Smooth muscle cell (in vitro differentiated cells): ENCODE data around the gene SDK1. TPM values are rescaled to one million over a fixed set of nuclear protein-coding genes. Genes with fewer than 3 reads are reported as not detected.

Experiments
- DNase-seq: peaks from one replicate; lab custom pipeline; 2025; ENCODE audit not compliant: unreplicated experiment; lab: John Stamatoyannopoulos, UW
- H2AFZ ChIP-seq: fragments of 200-600 bp; sonication (generic); 2 replicates; pipeline ENCODE4 v1.6.0; 2016; ENCODE audit warnings: antibody characterized with exemption, low read depth, mild to moderate bottlenecking
- H3F3A ChIP-seq: fragments of 200-600 bp; sonication (generic); 2 replicates; pipeline ENCODE4 v1.6.0; 2017; ENCODE audit warnings: antibody characterized with exemption, low read depth
- H3K27ac ChIP-seq: fragments of 200-600 bp; sonication (generic); 2 replicates; pipeline ENCODE4 v1.5.1; 2016; ENCODE audit warnings: low read depth, mild to moderate bottlenecking
- H3K27me3 ChIP-seq: fragments of 200-600 bp; sonication (generic); 2 replicates; pipeline ENCODE4 v1.6.1; 2016; ENCODE audit warnings: low read depth, mild to moderate bottlenecking
- H3K36me3 ChIP-seq: fragments of 200-600 bp; sonication (generic); 2 replicates; pipeline ENCODE4 v1.5.1; 2016; ENCODE audit warnings: low read depth
- H3K4me1 ChIP-seq: fragments of 200-600 bp; sonication (generic); 2 replicates; pipeline ENCODE4 v1.5.1; 2016; ENCODE audit warnings: low read depth
- H3K4me2 ChIP-seq: fragments of 200-600 bp; sonication (generic); 2 replicates; pipeline ENCODE4 v1.6.0; 2016; ENCODE audit warnings: mild to moderate bottlenecking
- H3K4me3 ChIP-seq: fragments of 200-600 bp; sonication (generic); 2 replicates; pipeline ENCODE4 v1.5.1; 2016; ENCODE audit warnings: mild to moderate bottlenecking
- H3K79me2 ChIP-seq: fragments of 200-600 bp; sonication (generic); 2 replicates; pipeline ENCODE4 v1.6.0; 2016; ENCODE audit warnings: low read depth, mild to moderate bottlenecking
- H3K9ac ChIP-seq: fragments of 200-600 bp; sonication (generic); 2 replicates; pipeline ENCODE4 v1.6.0; 2016; ENCODE audit warnings: low read depth
- H3K9me3 ChIP-seq: fragments of 200-600 bp; sonication (generic); replicated peaks from 2 replicates; pipeline ENCODE4 v1.5.1; 2016; ENCODE audit warnings: low read depth
- H4K20me1 ChIP-seq: fragments of 200-600 bp; sonication (generic); 2 replicates; pipeline ENCODE4 v1.6.0; 2016; ENCODE audit warnings: low read depth
- CTCF ChIP-seq: fragments of 200-600 bp; sonication (generic); IDR thresholded peaks from 2 replicates; pipeline ENCODE4 v1.5.1; 2017; ENCODE audit warnings: borderline replicate concordance, mild to moderate bottlenecking, antibody characterized with exemption; ENCODE audit not compliant: insufficient read depth, poor library complexity, severe bottlenecking
- WGBS: methylation state at CpG from one replicate; pipeline ENCODE4 v1.1.7; 2016; ENCODE audit warnings: low lambda C conversion rate; 5-methylcytosine and 5-hydroxymethylcytosine counted together
- polyA plus RNA-seq: library from polyadenylated mRNA; unstranded; fragments of >200 nt; fragmentation: Nextera tagmentation; extraction: Ambion mirVana; gene quantifications from 2 replicates; pipeline ENCODE4 v1.2.1, GENCODE V29; 2016
- total RNA-seq: library from RNA; depleted of rRNA; stranded (reverse); fragments of >200 nt; gene quantifications from 2 replicates; pipeline ENCODE4 v1.2.3, GENCODE V29; 2014

The SDK1 gene
- total and polyA plus RNA-seq, 2 experiments from 2014 or later: 1.1 to 2.5 TPM

GRCh38 chr7:3949242-3949640 lies 648.2 kb downstream of the SDK1 start:
- Histone ChIP-seq H3K27me3 (no peaks in the 10 kb centered on the region), H4K20me1 (no peaks in the 10 kb centered on the region), H3K4me2 (no peak overlapping the region), H3K79me2 (no peaks in the 10 kb centered on the region), H3K4me1 (no peaks in the 10 kb centered on the region), H3K27ac (no peak overlapping the region), H3F3A (no peaks in the 10 kb centered on the region), H3K36me3 (no peaks in the 10 kb centered on the region), H3K9ac (no peak overlapping the region), H2AFZ (no peak overlapping the region), H3K9me3 (no peaks in the 10 kb centered on the region), H3K4me3 (no peak overlapping the region)
- no peak for DNase-seq
- 93% methylated on average over 16 of the region's 16 CpGs for WGBS
- no peak for TF ChIP-seq CTCF

DNA sequence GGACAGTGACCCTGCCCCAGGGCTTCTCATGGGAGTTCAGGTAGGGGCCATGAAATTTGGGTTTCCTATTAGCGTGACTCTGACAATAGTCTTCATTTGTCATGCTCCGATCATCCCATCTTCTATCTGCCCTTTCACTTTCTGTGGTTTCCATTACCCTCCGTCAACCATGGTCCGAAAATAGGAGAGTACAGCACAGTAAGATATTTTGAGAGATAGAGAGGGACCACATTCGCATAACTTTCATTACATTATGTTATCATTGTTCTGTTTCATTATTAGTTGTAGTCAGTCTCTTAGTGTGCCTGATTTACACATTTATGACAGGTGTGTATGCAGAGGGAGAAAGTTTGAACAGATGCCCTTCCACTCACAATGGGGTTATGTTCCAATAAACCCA lies 649.2 kb downstream of the SDK1 start:
- WGBS: 95% methylated on average over 5 of the region's 5 CpGs
- no peak for TF ChIP-seq CTCF
- H3K4me1 ChIP-seq: no peaks in the 10 kb centered on the region
- no peaks in the 10 kb centered on the region for H3K36me3 ChIP-seq
- H3F3A ChIP-seq: no peaks in the 10 kb centered on the region
- H4K20me1 ChIP-seq: no peaks in the 10 kb centered on the region
- H3K9me3 ChIP-seq: no peaks in the 10 kb centered on the region
- H3K9ac ChIP-seq: no peak overlapping the region
- no peak overlapping the region for H3K4me2 ChIP-seq
- no peak overlapping the region for H3K27ac ChIP-seq
- H3K79me2 ChIP-seq: no peaks in the 10 kb centered on the region
- DNase-seq: no peak
- no peak overlapping the region for H3K4me3 ChIP-seq
- H3K27me3 ChIP-seq: no peaks in the 10 kb centered on the region
- H2AFZ ChIP-seq: no peak overlapping the region

DNA sequence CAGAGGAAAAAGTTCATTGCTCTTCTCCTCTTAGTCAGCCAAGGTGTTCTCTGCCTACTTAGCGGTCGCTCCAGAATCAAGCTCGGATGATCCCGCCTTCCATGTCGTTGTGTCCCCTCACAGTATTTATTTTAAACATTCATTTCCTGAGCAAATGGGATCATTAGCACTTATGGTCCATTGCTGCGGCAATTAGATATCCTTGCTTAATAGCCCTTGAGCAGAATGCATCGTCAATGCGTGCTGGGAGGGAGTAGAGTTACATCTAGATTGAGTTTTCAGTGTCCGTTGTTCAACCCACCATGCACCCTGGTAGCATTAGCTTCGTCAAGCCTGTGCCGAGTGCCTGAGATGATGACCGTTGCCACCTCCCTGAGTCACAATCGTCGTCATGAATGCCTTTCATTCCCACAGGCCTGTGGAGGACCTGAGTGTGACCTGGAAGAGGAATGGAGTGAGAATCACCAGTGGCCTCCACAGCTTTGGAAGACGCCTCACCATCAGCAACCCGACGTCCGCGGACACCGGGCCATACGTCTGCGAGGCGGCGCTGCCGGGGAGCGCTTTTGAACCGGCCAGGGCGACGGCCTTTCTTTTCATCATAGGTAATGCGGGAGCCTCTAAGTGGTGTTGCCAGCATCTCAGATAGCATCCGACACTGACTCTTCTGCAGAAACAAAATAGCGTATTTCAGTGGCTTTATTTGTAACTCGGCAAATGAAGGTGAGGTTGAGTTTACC lies 650.4 kb downstream of the SDK1 start:
- Histone ChIP-seq H3K27me3 (no peaks in the 10 kb centered on the region), H3K4me2 (no peak overlapping the region), H3K27ac (no peak overlapping the region), H3K36me3 (no peaks in the 10 kb centered on the region), H3K4me1 (peaks cover 6% of the 10 kb centered on the region), H3K4me3 (no peak overlapping the region), H3K9ac (no peak overlapping the region), H3K9me3 (no peaks in the 10 kb centered on the region), H4K20me1 (no peaks in the 10 kb centered on the region), H3F3A (no peaks in the 10 kb centered on the region), H2AFZ (no peak overlapping the region), H3K79me2 (no peaks in the 10 kb centered on the region)
- 97% methylated on average over 33 of the region's 33 CpGs for WGBS
- DNase-seq: no peak
- no peak for TF ChIP-seq CTCF

GRCh38 chr7:3953133-3953532 lies 652.1 kb downstream of the SDK1 start:
- no peaks in the 10 kb centered on the region for H4K20me1 ChIP-seq
- no peak overlapping the region for H3K27ac ChIP-seq
- H3K27me3 ChIP-seq: no peaks in the 10 kb centered on the region
- H3K36me3 ChIP-seq: no peaks in the 10 kb centered on the region
- H3K4me1 ChIP-seq: peaks cover 6% of the 10 kb centered on the region
- H3K9ac ChIP-seq: no peak overlapping the region
- no peak overlapping the region for H2AFZ ChIP-seq
- no peak for DNase-seq
- TF ChIP-seq CTCF: no peak
- no peaks in the 10 kb centered on the region for H3K79me2 ChIP-seq
- H3K9me3 ChIP-seq: no peaks in the 10 kb centered on the region
- no peaks in the 10 kb centered on the region for H3F3A ChIP-seq
- no peak overlapping the region for H3K4me2 ChIP-seq
- no peak overlapping the region for H3K4me3 ChIP-seq
- 93% methylated on average over 6 of the region's 6 CpGs for WGBS
